Ascending aorta (tissue), 2 donors: Measurements from ENCODE around the gene APMAP. TPM values are rescaled to one million over a fixed set of nuclear protein-coding genes. Genes with fewer than 3 reads are reported as not detected.
A peak's percentile ranks its signal among the peaks of the same experiment; 100 is the strongest.

ENCODE experiments used
- DNase-seq, 2 donors: peaks; one replicate each; pipeline ENCODE4 v3.0.0-alpha.2; 2019; ENCODE audit warnings: low spot score in 2 of 2
- H3K27ac ChIP-seq, 2 donors: fragments of 200-600 bp; sonication (generic); one replicate each; pipeline ENCODE4 v1.5.1; 2016 to 2017; ENCODE audit warnings: mild to moderate bottlenecking in 1 of 2
- H3K27me3 ChIP-seq: fragments of 200-600 bp; sonication (generic); one replicate; pipeline ENCODE4 v1.5.1; 2017
- H3K36me3 ChIP-seq, 2 donors: fragments of 200-600 bp; sonication (generic); one replicate each; pipeline ENCODE4 v1.5.1; 2016
- H3K4me1 ChIP-seq, 2 donors: fragments of 200-600 bp; sonication (generic); one replicate each; pipeline ENCODE4 v1.5.1; 2016 to 2017; ENCODE audit warnings: mild to moderate bottlenecking in 1 of 2
- H3K4me3 ChIP-seq, 2 donors: fragments of 200-600 bp; sonication (generic); one replicate each; pipeline ENCODE4 v1.5.1; 2016 to 2017; ENCODE audit warnings: mild to moderate bottlenecking in 1 of 2
- H3K9me3 ChIP-seq, 2 donors: fragments of 200-600 bp; sonication (generic); one replicate each; pipeline ENCODE4 v1.5.1; 2016
- CTCF ChIP-seq, 3 experiments: fragments of 200-600 bp in 2 of 3; fragments of 450-650 bp in 1 of 3; sonication (generic) in 2 of 3; IDR thresholded peaks; one replicate each; pipeline ENCODE4 v1.5.1; 2016 to 2019; ENCODE audit warnings: antibody characterized with exemption in 3 of 3, mild to moderate bottlenecking in 1 of 3, moderate library complexity in 1 of 3
- intact Hi-C: fragments of 100-400 bp; cut with DNase I; formaldehyde crosslinking; loops from one replicate; pipeline ENCODE4 v1.15.1; 2023
- total RNA-seq: library from RNA; depleted of rRNA; stranded (reverse); fragments of >200 nt; gene quantifications from one replicate; pipeline ENCODE4 v1.1.0, GENCODE V29; 2016

The APMAP gene
- total RNA-seq, 1 donor from 2014 or later = 44.8 TPM

GRCh38 chr20:24996449-24997377 lies 4.2 kb upstream of the APMAP start:
- H3K27me3 ChIP-seq = no peaks in the 10 kb centered on the region
- H3K4me3 ChIP-seq = no peak overlapping the region
- intact Hi-C loops = loop anchor here (5.0 to 10.0 kb wide), 2 partner anchors 36 to 1642 kb away; partner anchors contain the start of gene NXT1
- no peaks in the 10 kb centered on the region for H3K9me3 ChIP-seq
- DNase-seq = peak in 1 of 2 donors; percentile 62
- H3K36me3 ChIP-seq = no peaks in the 10 kb centered on the region
- H3K4me1 ChIP-seq = peaks cover 0 to 13% of the 10 kb centered on the region in 2 donors
- TF ChIP-seq CTCF (IDR thresholded peaks at IDR 0.05) = no peak
- no peak overlapping the region for H3K27ac ChIP-seq

GRCh38 chr20:24995741-24996448 lies 3.3 kb upstream of the APMAP start:
- Histone ChIP-seq H3K4me1 (peaks cover 0 to 19% of the 10 kb centered on the region in 2 donors), H3K27ac (no peak overlapping the region), H3K36me3 (no peaks in the 10 kb centered on the region), H3K27me3 (no peaks in the 10 kb centered on the region), H3K9me3 (no peaks in the 10 kb centered on the region), H3K4me3 (no peak overlapping the region)
- peak in 1 of 2 donors; percentile 35 for DNase-seq
- intact Hi-C loops = loop anchor here (1.0 to 10.0 kb wide), 3 partner anchors 36 to 1641 kb away; partner anchors contain the start of gene NXT1
- no peak for TF ChIP-seq CTCF (IDR thresholded peaks at IDR 0.05)

GRCh38 chr20:24994470-24995368 lies 2.2 kb upstream of the APMAP start:
- H3K36me3 ChIP-seq = no peaks in the 10 kb centered on the region
- TF ChIP-seq CTCF (IDR thresholded peaks at IDR 0.05) = peak; percentile 91 to 95 (median 94)
- no peaks in the 10 kb centered on the region for H3K9me3 ChIP-seq
- peak overlapping the region; percentile 3 to 23 for H3K4me3 ChIP-seq
- H3K27ac ChIP-seq = no peak overlapping the region
- peaks cover 0 to 17% of the 10 kb centered on the region in 2 donors for H3K4me1 ChIP-seq
- H3K27me3 ChIP-seq = no peaks in the 10 kb centered on the region
- DNase-seq = peak in 1 of 2 donors; percentile 89
- intact Hi-C loops = loop anchor here (1.0 to 10.0 kb wide), 8 partner anchors 38 to 1640 kb away; partner anchors contain the start of genes CST3, ENTPD6, NXT1 and ZNF337

GRCh38 chr20:24994186-24994465 lies 1.6 kb upstream of the APMAP start:
- TF ChIP-seq CTCF (IDR thresholded peaks at IDR 0.05) = no peak
- intact Hi-C loops = loop anchor here (1.0 to 10.0 kb wide), 6 partner anchors 185 to 1639 kb away; partner anchors contain the start of genes CST3, ENTPD6, NXT1 and ZNF337
- Histone ChIP-seq H3K4me3 (no peak overlapping the region), H3K4me1 (peaks cover 0 to 17% of the 10 kb centered on the region in 2 donors), H3K27ac (peak overlapping the region; percentile 96 to 99), H3K27me3 (no peaks in the 10 kb centered on the region), H3K36me3 (no peaks in the 10 kb centered on the region), H3K9me3 (no peaks in the 10 kb centered on the region)
- DNase-seq = no peak
